GM19397 (cell line): ENCODE data around the gene RAB31.
"Not testable (repeated sequence)": the region's sequence is repeated elsewhere in the genome, so short reads cannot be mapped to it uniquely, and the experiment has no call there.

ENCODE experiments used
- ATAC-seq: cut with Tn5 transposase; IDR thresholded peaks from one replicate; pipeline ENCODE4 v1.9.1; 2021; ENCODE audit warnings: mild to moderate bottlenecking, moderate library complexity; ENCODE audit not compliant: unreplicated experiment

RAB31 gene

DNA sequence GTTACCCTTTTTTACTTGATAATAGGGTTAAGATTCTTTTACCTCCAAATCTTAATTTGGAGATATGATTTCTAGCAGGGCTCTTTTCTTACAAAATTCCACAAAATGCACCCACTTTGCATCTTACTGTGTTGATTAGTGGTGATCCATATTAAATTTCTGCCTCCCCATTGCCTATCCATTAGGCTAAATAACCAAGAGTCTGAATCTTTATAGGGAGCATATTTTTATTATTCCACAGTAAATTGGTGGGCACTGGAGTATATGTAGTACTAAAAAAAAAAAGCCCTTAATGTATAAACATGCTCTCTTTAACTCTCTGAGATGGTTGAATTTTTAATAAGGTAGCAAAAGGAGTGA is 169.5 kb downstream of the RAB31 start:
- ATAC-seq = no peak

DNA sequence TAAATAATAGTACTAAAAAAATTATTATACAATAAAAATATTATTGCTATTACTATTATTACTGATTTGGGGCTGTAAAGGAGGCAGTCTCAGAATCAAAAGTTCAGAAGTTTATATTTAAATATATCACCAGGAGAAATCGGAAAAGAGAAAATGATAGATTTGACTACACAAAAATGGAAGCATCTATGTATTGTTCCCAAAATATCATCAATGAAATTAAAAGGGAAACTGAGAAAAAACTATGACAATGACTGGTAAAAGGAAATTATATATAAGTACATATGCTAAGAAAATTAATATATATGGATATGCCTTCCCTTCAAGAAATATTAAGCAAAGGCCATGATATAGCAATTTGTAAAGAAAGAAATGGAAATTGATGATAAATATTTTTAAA is 170.0 kb downstream of the RAB31 start:
- ATAC-seq = no peak

DNA sequence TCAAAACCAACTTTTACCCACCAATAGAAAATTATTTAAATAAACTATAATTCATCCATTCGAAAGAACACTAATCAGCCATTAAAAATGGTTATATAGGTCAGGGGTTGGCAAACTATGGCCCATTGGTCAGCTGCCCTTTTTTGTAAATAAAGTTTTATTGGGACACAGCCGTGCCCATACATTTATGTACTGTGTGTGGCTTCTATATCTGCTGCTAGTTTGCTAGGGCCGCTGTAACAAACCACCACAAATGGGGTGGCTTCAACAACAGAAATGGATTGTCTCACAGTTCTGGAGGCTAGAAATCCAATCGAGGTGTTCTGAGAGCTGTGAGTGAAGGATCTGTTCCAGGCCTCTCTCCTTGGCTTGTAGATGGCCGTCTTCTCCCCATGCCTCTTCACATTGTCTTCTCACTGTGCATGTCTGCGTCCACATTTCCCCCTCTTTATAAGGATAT is 170.7 kb downstream of the RAB31 start:
- no peak for ATAC-seq

DNA sequence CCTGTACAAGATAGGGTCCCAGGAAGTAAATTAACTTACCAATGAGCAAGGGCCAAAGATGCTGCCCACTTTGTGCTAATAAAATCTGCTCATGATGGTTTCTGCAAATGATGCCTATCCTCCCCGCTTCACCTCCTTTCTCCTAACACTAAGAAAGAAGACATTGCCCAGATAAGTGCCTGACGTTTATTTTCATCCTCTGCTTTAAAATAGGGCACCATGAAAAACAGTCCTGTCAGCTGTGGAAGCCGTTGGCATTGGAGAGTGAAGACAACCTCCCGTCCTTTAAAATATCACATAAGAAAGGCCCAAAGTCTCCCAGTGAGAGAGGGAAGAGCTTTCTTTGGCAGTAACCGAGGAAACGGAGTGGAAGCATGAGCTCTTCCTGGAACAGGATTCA is 176.0 kb downstream of the RAB31 start:
- no peak for ATAC-seq

DNA sequence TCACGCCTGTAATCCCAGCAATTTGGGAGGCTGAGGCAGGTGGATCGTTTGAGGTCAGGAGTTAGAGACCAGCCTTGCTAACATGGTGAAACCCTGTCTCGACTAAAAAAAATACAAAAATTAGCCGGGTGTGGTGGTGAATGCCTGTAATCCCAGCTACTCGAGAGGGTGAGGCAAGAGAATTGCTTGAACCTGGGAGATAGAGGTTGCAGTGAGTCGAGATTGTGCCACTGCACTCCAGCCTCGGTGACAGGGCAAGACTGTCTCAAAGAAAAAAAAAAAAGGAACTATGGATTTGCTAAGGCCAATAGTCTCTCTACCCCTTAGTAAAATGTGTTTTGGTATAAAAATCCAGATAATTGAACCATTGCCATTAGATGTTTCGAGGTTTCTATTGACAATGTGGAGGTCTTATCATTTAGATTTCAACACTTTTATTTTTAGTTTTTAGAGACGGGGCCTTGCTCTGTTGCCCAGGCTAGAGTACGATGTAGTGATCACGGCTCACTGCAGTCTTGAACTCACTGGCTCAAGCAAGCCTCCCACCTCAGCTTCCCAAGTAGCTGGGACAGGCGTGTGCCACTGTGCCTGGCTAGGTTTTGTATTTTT is 176.5 kb downstream of the RAB31 start:
- ATAC-seq = no peak

DNA sequence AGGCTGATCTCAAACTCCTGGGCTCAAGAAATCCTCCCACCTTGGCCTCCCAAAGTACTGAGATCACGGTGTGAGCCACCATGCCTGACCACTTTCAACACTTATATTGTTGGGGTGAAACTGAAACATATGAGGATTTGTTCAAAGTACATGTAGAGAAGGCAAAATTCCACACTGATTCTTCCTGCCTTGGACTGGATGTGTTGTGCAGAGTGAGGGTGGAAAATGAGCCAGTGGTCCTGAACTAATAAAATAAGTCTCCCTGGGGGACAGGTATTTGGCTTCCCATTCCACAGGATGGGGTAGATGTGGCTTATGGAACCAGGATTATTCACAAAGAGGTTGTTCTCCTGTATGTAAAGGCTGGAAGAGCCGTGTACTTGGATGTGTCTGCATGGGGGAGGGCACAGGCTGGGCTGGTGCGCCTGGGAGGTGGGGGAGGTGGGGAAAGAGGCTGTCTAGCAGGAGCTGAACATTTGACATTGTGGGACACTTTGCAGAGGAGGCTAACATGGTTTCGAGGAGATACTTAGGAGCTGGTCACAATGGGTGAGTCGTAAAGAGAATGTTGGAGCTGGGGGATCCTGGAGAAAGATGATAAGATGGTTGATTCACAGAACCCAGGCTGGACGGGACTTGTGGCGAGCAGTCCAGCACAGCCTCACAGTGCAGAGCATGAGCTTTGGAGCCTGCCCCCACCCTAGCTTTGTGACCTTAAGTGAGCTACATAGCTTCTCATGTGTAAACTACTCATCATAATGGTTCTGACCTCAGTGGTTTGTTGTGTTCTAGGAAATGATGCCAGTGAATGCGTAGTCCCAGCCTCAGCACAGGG is 177.3 kb downstream of the RAB31 start, which contains the start of gene TXNDC2:
TXNDC2 (plus strand) TSS at position 804 of the 835 bp plus-strand sequence. CDS start 708 bp downstream, outside the sequence.
- ATAC-seq = no peak

DNA sequence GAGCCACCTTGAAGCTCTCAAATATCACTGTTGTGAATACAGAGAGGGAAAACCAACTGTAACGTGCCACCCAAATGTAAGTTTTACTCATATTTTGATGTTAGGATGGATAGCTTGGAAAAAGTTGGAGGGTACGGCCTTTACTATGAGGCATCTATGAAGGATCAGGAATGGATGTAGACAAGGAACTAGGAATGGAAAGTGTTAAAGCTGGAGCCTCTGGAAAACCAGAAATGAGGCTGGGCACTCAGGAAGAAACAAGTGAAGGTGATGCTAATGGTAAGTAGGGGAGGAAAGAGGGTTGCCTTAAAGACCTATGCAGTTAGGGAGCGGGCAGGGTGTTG is 177.9 kb downstream of the RAB31 start:
- ATAC-seq = no peak

DNA sequence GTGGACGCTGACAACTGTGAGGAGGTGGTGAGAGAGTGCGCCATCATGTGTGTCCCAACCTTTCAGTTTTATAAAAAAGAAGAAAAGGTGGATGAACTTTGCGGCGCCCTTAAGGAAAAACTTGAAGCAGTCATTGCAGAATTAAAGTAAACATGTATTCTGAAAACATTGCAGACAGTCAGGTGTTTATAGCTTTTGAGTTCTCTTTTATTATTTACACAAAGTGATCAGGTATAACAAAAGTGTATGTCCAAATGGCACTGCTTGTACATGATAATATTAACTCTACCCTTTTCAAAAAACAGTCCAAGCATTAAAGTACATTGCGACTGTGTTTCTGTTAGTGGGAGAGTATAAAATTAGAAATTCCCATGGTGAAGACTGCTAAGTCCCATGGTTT is 179.9 kb downstream of the RAB31 start:
- ATAC-seq = no peak

DNA sequence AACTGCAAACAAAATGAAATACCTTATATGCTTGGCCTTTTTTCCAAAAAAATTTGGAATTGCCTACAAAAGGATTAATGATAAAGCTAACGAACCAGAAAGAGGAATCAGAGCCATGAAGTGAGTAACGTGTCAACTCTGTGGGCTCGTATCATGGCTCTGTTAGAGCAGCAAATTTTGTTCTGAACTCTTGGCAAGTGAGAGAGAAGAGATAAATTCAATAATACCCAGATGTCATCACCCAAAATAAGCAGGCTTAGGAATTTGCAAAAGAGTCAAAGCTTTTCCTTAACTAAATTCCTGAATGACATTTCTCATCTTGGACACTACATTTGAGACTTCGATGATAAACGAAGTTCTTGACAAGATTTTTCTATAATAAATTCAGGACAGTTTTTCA is 182.1 kb downstream of the RAB31 start:
- no peak for ATAC-seq

DNA sequence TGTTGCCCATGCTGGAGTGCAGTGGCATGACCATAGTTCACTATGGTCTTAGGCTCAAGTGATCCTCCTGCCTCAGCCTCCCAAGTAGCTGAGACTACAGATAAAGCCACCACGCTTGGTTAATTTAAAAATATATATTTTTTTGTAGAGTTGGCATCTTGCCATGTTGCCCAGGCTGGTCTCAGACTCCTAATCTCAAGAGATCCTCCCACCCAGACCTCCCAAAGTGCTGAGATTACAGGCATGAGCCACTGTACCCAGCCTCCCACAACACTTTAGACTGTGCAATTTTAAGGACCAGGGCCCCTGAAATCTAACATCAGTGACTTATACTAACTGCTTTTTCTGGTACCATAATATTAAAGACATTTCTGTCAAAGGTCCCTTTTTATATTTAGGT is 182.9 kb downstream of the RAB31 start:
- no peak for ATAC-seq

DNA sequence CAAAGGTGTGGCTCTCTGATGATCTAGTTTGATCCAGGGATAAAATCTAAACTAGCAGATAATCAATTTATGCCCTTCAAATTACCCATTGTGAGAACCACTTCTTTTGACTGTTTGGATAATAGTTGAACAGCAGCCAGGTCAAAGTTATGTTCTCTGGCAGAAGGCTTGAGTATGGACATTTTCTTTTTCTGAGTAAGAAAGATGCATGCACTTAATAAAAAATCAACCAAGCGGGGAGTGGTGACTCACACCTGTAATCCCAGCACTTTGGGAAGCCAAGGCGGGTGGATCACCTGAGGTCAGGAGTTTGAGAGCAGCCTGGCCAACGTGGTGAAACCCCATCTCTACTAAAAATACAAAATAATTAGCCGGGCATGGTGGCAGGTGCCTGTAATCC is 183.4 kb downstream of the RAB31 start:
- ATAC-seq = not testable (repeated sequence)

DNA sequence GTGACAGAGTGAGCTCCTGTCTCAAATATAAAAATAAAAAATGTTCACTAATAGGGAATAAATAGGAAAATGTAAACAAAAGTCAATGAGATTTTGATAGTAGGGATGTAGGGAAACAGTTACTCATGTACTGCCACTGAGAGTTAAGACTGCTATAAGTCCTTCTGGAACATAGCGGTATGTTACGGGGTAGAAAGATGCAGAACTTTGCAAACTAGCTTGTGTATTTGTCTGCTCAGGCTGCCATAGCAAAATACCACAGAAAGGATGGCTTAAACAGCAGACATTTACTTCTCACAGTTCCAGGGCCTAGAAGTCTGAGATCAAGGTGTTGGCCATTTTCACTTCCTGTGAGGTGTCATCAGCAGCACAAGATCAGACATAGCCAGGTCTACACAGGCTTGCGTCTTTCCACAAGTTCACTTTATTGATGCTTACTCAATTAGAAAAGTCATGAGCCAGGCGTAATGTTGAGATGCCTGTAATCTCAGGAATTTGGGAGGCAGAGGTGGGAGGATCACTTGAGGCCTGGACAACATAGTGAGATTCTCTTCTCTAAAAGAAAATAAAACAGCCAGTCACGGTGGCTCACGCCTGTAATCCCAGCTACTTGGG is 186.5 kb downstream of the RAB31 start:
- ATAC-seq = no peak

DNA sequence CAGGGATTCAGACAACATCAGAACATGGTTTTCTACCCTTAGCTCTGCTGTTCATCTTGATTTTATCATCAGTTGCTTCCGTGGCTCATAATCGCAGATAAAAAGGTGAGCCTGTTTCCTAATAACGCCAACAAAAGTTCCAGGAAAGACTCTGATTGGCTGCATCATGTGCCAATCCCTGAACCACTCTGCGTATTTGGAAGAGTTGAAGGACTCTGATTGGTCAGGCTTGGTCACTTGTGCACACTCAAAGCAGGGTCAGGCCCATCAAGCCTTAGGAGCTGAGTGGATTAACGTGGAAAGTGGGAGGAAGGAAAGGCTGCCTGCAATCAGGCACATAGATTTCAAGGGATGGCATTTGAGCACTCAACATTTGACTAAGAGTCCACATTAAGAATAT is 189.0 kb downstream of the RAB31 start:
- no peak for ATAC-seq

DNA sequence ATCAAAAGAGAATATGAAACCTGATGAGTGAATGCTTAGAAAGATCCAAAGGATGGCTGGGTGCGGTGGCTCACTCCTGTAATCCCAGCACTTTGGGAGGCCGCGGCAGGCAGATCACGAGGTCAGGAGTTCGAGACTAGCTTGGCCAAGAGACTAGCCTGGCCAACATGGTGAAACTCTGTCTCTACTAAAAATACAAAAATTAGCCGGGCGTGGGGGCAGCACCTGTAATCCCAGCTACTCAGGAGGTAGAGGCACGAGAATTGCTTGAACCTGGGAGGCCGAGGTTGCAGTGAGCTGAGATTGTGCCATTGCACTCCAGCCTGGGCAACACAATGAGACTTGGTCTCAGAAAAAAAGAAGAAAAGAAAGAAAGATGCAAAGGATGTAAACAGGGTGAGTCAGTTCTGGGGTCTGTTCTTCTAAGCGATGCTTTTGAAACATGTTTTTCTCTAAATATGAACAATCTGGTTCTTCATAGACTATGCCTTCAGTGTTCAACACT is 189.7 kb downstream of the RAB31 start:
- not testable (repeated sequence) for ATAC-seq

DNA sequence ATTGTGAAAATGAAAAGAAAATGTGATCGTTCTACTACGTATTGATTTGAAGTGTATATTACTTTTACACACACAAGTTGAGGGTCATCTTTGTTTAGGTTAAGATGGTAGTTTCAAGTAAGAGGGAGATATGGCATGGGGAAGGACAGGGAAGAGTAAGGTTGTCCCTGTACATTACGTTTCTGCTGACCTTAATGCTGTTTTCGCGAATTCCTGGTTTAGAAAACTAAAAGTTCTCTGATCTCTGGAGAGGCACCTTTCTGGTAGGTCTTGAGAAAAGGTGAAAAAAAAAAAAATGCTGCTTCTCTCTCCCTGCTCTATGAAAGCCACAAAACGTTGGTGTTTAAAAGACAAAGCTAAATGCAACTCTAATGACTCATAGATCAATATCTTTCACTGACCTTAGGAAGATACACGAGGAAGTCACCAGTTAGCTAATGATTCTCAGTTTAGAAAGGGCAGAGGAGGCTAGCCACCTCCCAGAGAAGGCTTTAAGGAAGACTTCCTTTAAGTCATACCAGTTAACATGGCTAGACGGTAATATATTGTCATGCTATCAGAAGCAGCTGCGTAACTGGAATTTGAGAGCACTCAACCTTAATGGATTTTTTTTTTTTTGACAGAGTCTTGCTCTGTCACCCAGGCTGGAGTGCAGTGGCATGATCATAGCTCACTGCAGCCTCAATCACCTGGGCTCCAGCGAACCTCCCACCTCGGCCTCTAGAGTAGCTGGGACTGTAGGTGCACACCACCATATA is 190.9 kb downstream of the RAB31 start:
- no peak for ATAC-seq

DNA sequence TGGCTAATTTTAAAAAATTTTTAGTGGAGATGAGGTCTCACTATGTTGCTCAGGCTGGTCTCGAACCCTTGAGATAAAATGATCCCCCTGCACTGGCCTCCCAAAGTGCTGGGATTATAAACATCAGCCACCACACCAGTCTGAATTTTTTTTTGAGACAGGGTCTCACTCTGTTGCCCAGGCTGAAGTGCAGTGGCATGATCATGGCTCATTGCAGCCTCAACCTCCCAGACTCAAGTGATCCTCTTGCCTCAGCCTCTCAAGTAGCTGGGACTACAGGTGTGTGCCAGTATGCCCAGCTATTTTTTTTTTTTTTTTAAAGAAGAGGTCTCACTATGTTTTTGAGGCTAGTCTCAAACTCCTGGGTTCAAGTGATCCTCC is 191.4 kb downstream of the RAB31 start:
- not testable (repeated sequence) for ATAC-seq

DNA sequence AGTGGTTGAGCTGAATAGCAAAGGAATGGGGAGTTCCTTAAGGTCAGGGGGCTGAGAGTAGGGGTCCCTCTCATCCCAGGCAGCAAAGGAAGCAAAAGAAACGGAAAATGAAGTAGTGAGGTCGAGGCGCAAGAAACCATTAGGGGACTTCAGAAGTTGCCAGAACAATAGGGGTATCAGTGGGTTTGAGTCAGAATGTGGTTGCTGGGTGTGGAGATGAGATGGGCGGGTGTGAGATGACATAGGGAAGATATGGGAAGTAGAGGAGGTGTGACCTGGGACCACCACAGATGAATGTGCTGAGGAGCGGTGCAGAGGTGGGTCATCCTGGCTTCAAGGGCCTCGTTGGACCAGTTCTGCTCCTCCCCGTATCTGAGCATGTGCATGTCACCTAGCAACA is 192.6 kb downstream of the RAB31 start:
- no peak for ATAC-seq

DNA sequence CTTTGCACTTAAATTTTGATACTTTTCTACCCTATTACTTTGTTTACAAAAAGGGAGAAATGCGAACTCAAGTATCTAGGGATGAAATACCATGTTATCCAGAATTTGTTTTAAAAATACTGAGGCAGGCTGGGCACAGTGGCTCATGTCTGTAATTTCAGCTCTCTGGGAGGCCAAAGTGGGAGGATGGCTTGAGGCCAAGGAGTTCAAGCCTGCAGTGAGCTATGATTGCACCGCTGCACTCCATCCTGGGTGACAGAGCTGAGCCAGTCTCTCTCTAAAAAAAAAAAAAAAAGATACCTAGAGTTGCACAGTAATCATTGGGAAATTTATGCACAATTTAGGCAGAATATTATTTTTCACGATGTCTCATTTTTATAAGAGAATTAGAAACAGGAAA is 193.3 kb downstream of the RAB31 start:
- no peak for ATAC-seq

DNA sequence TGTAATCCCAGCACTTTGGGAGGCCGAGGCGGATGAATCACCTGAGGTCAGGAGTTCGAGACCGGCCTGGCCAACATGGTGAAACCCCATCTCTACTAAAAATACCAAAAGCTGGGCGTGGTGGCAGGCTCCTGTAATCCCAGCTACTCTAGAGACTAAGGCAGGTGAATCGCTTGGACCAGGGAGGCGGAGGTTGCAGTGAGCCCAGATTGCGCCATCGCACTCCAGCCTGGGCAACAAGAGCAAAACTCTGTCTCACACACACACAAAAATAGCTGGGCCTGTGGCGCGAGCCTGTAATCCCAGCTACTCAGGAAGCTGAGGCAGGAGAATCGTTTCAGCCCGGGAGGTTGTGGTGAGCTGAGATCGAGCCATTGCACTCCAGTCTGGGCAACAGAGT is 194.2 kb downstream of the RAB31 start:
- ATAC-seq = not testable (repeated sequence)

DNA sequence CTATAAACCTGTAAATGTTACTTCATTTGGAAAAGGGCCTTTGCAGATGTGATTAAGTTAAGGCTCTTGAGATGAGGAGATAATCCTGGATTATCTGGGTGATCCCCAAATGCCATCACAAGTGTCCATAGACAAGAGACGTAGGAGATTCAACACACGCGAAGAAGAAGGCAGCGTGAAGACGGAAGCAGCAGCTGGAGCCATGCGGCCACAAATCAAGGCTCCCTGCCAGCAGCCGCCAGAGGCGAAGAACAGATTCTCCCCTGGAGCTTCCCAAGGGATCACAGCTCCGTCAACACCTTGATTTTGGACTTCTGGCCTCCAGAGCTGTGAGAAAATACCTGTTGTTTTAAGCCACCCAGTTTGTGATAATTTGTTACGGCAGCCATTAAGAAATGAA is 194.7 kb downstream of the RAB31 start:
- ATAC-seq = no peak

DNA sequence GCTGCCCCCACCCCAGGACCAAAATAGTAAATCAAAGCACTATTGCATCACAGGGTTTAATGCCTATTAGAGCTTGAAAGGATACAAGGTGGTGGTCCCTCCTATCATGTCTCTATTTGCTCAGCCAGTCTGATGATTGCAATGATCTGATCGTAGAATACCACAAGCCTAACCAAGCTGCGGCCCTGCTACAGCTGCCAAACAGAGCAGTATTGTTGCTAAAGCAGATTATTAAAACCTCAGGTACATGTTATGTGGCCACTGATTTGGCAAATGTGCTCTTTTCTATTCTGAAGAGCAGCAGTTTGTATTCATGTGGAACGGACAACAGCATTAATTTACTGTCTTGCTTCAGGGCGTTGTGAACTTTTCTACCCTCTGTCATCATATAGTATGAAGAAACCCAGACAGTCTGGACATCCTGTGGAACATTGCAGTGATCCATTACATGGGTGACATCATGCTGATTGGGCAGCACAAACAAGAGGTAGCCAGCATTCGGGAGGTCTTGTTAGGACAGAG is 197.4 kb downstream of the RAB31 start:
- no peak for ATAC-seq
